Measurements from ENCODE around the gene FITM2.
"Not testable (repeated sequence)": the region's sequence is repeated elsewhere in the genome, so short reads cannot be mapped to it uniquely, and the experiment has no call there.

The FITM2 gene

GRCh38 chr20:44355498-44356352, 44.7 kb upstream of the FITM2 start, which contains the start of gene HNF4A:
Gene HNF4A (plus strand): TSS chr20:44355699. CDS start chr20:44355805, 106 bp downstream.
- TF ChIP-seq CTCF (IDR thresholded peaks at IDR 0.05; ENCODE audit: borderline replicate concordance, insufficient read depth, low read depth, low read length): no peak
- no peak within 1 kb of the TSS for H3K4me3 ChIP-seq (ENCODE audit: low read depth, low read length)

DNA sequence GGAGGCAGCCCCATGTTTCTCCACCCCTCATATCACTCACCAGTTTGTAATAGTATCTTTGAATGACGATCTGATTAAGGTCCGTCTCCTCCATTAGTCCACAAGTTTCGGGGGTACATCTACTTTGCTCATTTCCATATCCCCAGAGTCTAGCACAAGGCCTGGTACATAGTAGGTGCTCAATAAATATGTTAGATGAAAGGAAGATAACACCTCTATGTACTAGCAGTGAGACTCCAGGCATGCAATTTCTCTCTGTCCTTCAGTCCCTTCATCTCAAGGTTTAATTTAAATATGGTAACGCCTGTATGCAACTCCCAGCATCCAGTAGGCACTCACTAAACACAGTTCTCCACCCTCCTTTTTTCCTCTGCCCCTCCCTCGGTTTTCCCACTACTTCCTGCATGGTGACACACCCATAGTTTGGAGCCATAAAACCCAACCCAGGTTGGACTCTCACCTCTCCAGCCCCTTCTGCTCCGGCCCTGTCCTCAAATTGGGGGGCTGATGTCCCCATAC, 44.0 kb upstream of the FITM2 start:
- TF ChIP-seq CTCF (IDR thresholded peaks at IDR 0.05; ENCODE audit: borderline replicate concordance, insufficient read depth, low read depth, low read length): no peak
- no peak overlapping the region for H3K4me3 ChIP-seq (ENCODE audit: low read depth, low read length)

GRCh38 chr20:44350567-44350966, 39.6 kb upstream of the FITM2 start:
- H3K4me3 ChIP-seq (ENCODE audit: low read depth, low read length): no peak overlapping the region
- TF ChIP-seq CTCF (IDR thresholded peaks at IDR 0.05; ENCODE audit: borderline replicate concordance, insufficient read depth, low read depth, low read length): no peak

DNA sequence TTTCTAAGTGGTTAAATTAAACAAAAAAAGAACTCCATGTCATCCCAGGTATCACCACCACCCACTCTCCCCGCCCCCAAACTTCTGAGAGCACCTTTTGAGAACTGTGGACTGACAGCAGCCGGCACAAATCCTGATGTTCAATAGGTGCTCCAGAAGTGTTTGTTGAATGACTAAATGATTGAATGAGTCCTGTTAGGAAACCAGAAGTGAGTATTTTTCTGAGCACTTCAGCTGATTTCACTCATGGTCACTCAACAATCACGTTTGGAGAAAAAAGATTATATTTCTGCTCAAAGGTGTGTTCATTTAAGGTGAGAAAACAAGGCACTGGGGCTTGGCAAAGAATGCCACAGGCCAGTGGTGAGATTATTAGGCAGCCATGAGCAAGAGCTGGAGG, 38.3 kb upstream of the FITM2 start:
- TF ChIP-seq CTCF (IDR thresholded peaks at IDR 0.05; ENCODE audit: borderline replicate concordance, insufficient read depth, low read depth, low read length): no peak
- H3K4me3 ChIP-seq (ENCODE audit: low read depth, low read length): no peak overlapping the region

- no peak for TF ChIP-seq CTCF (IDR thresholded peaks at IDR 0.05; ENCODE audit: borderline replicate concordance, insufficient read depth, low read depth, low read length)
Measured at GRCh38 chr20:44348168-44348659, 37.2 kb upstream of the FITM2 start.

GRCh38 chr20:44345941-44346340, 34.9 kb upstream of the FITM2 start:
- H3K4me3 ChIP-seq (ENCODE audit: low read depth, low read length): not testable (repeated sequence)

More at GRCh38 chr20:44348168-44348659, 37.2 kb upstream of the FITM2 start:
- no peak overlapping the region for H3K4me3 ChIP-seq (ENCODE audit: low read depth, low read length)

DNA sequence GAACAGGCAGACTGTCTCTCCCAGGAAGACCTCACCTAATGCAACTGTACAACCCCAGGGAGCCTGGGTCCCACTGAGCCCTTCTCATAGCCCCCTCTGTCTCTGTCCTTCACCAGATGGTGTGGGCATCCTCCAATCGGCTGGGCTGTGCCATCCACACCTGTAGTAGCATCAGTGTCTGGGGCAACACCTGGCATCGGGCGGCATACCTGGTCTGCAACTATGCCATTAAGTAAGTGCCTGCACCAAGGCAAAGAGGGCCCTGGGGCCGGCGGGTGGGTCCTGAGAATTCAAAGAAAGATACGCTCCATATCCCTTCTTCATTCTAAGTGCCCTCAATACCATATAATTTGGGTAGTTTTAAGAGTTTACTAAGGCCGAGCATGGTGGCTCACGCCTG, 34.1 kb upstream of the FITM2 start:
- no peak for TF ChIP-seq CTCF (IDR thresholded peaks at IDR 0.05; ENCODE audit: borderline replicate concordance, insufficient read depth, low read depth, low read length)
- no peak overlapping the region for H3K4me3 ChIP-seq (ENCODE audit: low read depth, low read length)

Data from GM12875 (cell line).